OCI-LY3 (cell line): ENCODE results near the gene HYCC1.

Experiments used
- CTCF ChIP-seq: fragments of 200-600, 300-600 bp; sonication (generic); IDR thresholded peaks from 2 replicates; pipeline ENCODE4 v1.5.1; 2014; ENCODE audit warnings: antibody characterized with exemption, low read length, low read depth
- EZH2phosphoT487 ChIP-seq: fragments of 200-600 bp; shearing (Covaris generic); IDR thresholded peaks from 2 replicates; pipeline ENCODE4 v1.6.1; 2018; ENCODE audit warnings: antibody characterized with exemption, mixed run types, low read depth

GRCh38 chr7:23021596-23021995, 7.7 kb upstream of the HYCC1 start:
- no peak for TF ChIP-seq CTCF
- TF ChIP-seq EZH2phosphoT487: no peak
